Urinary bladder (tissue), 4 donors: Measurements from ENCODE around the gene MR1. TPM values are rescaled to one million over a fixed set of nuclear protein-coding genes. Genes with fewer than 3 reads are reported as not detected.
A peak's percentile ranks its signal among the peaks of the same experiment; 100 is the strongest.

Experiments
- DNase-seq: peaks from one replicate; pipeline ENCODE4 v3.0.0-alpha.2; 2015; ENCODE audit errors: extremely low spot score
- H3K27ac ChIP-seq: one replicate; pipeline ENCODE4 v1.5.1; 2013; ENCODE audit warnings: low read depth, mild to moderate bottlenecking, moderate library complexity
- H3K36me3 ChIP-seq: one replicate; pipeline ENCODE4 v1.6.1; 2013; ENCODE audit warnings: mild to moderate bottlenecking, moderate library complexity; ENCODE audit not compliant: insufficient read depth
- H3K4me1 ChIP-seq: one replicate; pipeline ENCODE4 v1.6.1; 2013; ENCODE audit warnings: mild to moderate bottlenecking, moderate library complexity; ENCODE audit not compliant: insufficient read depth
- H3K4me3 ChIP-seq: one replicate; pipeline ENCODE4 v1.5.1; 2013; ENCODE audit warnings: low read depth, low read length
- WGBS: extraction: QIAGEN DNeasy Blood & Tissue Kit; methylation state at CpG from one replicate; pipeline ENCODE4 v1.1.7; 2013; 5-methylcytosine and 5-hydroxymethylcytosine counted together
- polyA plus RNA-seq: library from polyadenylated mRNA; stranded (reverse); fragments of 200-250 nt; gene quantifications from one replicate; pipeline ENCODE4 v1.2.3, GENCODE V29; 2013
- total RNA-seq: library from RNA; depleted of rRNA; stranded (reverse); fragments of >200 nt; gene quantifications from one replicate; pipeline ENCODE4 v1.2.3, GENCODE V29; 2014
- donor health status: healthy with polysubstance abuse.
- donor health status: healthy.

The MR1 gene
- total and polyA plus RNA-seq, 2 donors = 16.2 to 24.1 TPM

GRCh38 chr1:181106022-181106312 is 72.2 kb downstream of the MR1 start:
- Histone ChIP-seq H3K4me1 (no peaks in the 10 kb centered on the region), H3K27ac (peak overlapping the region; percentile 33), H3K4me3 (no peak overlapping the region), H3K36me3 (no peaks in the 10 kb centered on the region)
- DNase-seq = no peak
- 60% methylated on average over 3 of the region's 3 CpGs for WGBS

GRCh38 chr1:181106479-181106878 is 72.7 kb downstream of the MR1 start:
- Histone ChIP-seq H3K4me1 (no peaks in the 10 kb centered on the region), H3K27ac (peak overlapping the region; percentile 6), H3K4me3 (no peak overlapping the region), H3K36me3 (no peaks in the 10 kb centered on the region)
- WGBS = 73% methylated on average over 6 of the region's 6 CpGs
- no peak for DNase-seq

- Histone ChIP-seq H3K4me3 (no peak overlapping the region), H3K36me3 (no peaks in the 10 kb centered on the region), H3K27ac (no peak overlapping the region), H3K4me1 (no peaks in the 10 kb centered on the region)
- DNase-seq = no peak
- 24% methylated on average over 2 of the region's 2 CpGs for WGBS
Measured at GRCh38 chr1:181107711-181108110, 73.9 kb downstream of the MR1 start.

GRCh38 chr1:181108304-181108867 is 74.6 kb downstream of the MR1 start:
- no peak overlapping the region for H3K27ac ChIP-seq
- DNase-seq = no peak
- no peaks in the 10 kb centered on the region for H3K36me3 ChIP-seq
- H3K4me3 ChIP-seq = no peak overlapping the region
- no peaks in the 10 kb centered on the region for H3K4me1 ChIP-seq
- 77% methylated on average over 7 of the region's 7 CpGs for WGBS

- Histone ChIP-seq H3K4me3 (no peak overlapping the region), H3K27ac (no peak overlapping the region), H3K36me3 (no peaks in the 10 kb centered on the region), H3K4me1 (no peaks in the 10 kb centered on the region)
- no peak for DNase-seq
- WGBS = 86% methylated on average over 2 of the region's 2 CpGs
Measured at GRCh38 chr1:181110013-181110412, 76.2 kb downstream of the MR1 start.

Other genes with a start within 250 kb of the MR1 start
- gene KIAA1614, start 121.1 kb upstream of the MR1 start, total RNA-seq = 5.8 TPM
- 16.6 TPM for gene KIAA1614, start 121.1 kb upstream of the MR1 start, polyA plus RNA-seq
- 37.0 TPM for gene STX6, start 11.1 kb upstream of the MR1 start, total RNA-seq
- 10.9 TPM for gene STX6, start 11.1 kb upstream of the MR1 start, polyA plus RNA-seq
- gene IER5, start 54.7 kb downstream of the MR1 start, total RNA-seq = 9.0 TPM
- gene IER5, start 54.7 kb downstream of the MR1 start, polyA plus RNA-seq = 12.7 TPM